Measurements from ENCODE around the gene PPP1R14B. TPM values are rescaled to one million over a fixed set of nuclear protein-coding genes. Genes with fewer than 3 reads are reported as not detected.

PPP1R14B gene
- polyA plus RNA-seq, 3 donors = 11.7 to 40.7 (median 34.2) TPM

GRCh38 chr11:64216879-64217278, 29.9 kb downstream of the PPP1R14B start:
- H3K4me3 Mint-ChIP-seq = no peak overlapping the region
- H3K36me3 ChIP-seq (replicated peaks in 1 of 2; ENCODE audit: control insufficient read depth in 1 of 2, insufficient read depth in 2 of 2, low read length in 2 of 2) = peaks cover 80 to 90% of the 10 kb centered on the region in 2 donors
- H3K4me3 ChIP-seq (replicated peaks in 1 of 3; ENCODE audit: low read depth in 2 of 3, low read length in 3 of 3) = no peak overlapping the region
- no peaks in the 10 kb centered on the region for H3K4me1 ChIP-seq (ENCODE audit: control insufficient read depth in 1 of 2, insufficient read depth in 2 of 2, low read length in 2 of 2)
- H3K4me2 ChIP-seq (replicated peaks; ENCODE audit: extremely low read depth, low read length, poor library complexity, severe bottlenecking) = no peak overlapping the region
- H3K27ac ChIP-seq (ENCODE audit: low read depth in 1 of 2, low read length in 2 of 2) = no peak overlapping the region
- no peaks in the 10 kb centered on the region for H3K27me3 ChIP-seq (ENCODE audit: control insufficient read depth in 2 of 2, insufficient read depth in 2 of 2, low read length in 2 of 2)
- peak overlapping the region in 1 of 7 donors; percentile 32 for H3K27ac Mint-ChIP-seq
- peaks cover 93% of the 10 kb centered on the region for H4K20me1 ChIP-seq (ENCODE audit: insufficient read depth, low read length)
- peaks cover 6% of the 10 kb centered on the region for H3K4me1 Mint-ChIP-seq
- intact Hi-C loops (cut with micrococcal nuclease) = no loop called here
- peaks cover 52% of the 10 kb centered on the region for H3K79me2 ChIP-seq (ENCODE audit: insufficient read depth, low read length)
- WGBS (ENCODE audit: insufficient coverage) = 81% methylated on average over 4 of the region's 6 CpGs
- TF ChIP-seq, protein P1, sequence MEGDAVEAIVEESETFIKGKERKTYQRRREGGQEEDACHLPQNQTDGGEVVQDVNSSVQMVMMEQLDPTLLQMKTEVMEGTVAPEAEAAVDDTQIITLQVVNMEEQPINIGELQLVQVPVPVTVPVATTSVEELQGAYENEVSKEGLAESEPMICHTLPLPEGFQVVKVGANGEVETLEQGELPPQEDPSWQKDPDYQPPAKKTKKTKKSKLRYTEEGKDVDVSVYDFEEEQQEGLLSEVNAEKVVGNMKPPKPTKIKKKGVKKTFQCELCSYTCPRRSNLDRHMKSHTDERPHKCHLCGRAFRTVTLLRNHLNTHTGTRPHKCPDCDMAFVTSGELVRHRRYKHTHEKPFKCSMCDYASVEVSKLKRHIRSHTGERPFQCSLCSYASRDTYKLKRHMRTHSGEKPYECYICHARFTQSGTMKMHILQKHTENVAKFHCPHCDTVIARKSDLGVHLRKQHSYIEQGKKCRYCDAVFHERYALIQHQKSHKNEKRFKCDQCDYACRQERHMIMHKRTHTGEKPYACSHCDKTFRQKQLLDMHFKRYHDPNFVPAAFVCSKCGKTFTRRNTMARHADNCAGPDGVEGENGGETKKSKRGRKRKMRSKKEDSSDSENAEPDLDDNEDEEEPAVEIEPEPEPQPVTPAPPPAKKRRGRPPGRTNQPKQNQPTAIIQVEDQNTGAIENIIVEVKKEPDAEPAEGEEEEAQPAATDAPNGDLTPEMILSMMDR (IDR thresholded peaks at IDR 0.05) = no peak
- no peak overlapping the region for H3K9ac ChIP-seq (ENCODE audit: insufficient read depth, low read length, poor library complexity, severe bottlenecking)
- H3K9me3 Mint-ChIP-seq = peaks cover 0 to 2% (median 0%) of the 10 kb centered on the region in 7 donors
- no peak overlapping the region for H2AFZ ChIP-seq (ENCODE audit: insufficient read depth, low read depth, low read length, poor library complexity, severe bottlenecking)
- H3K9me3 ChIP-seq (replicated peaks in 1 of 2; ENCODE audit: control insufficient read depth in 1 of 2, insufficient read depth in 1 of 2, low read length in 2 of 2) = no peaks in the 10 kb centered on the region
- DNase-seq = no peak
- peaks cover 0 to 2% (median 0%) of the 10 kb centered on the region in 3 donors for H3K27me3 Mint-ChIP-seq (ENCODE audit: low read depth in 3 of 3)
- peaks cover 78 to 94% of the 10 kb centered on the region in 2 donors for H3K36me3 Mint-ChIP-seq

GRCh38 chr11:64211181-64211872, 35.4 kb downstream of the PPP1R14B start:
- peak in 1 of 3 donors; percentile 3 for DNase-seq
- H3K4me3 ChIP-seq (replicated peaks in 1 of 3; ENCODE audit: low read depth in 2 of 3, low read length in 3 of 3) = no peak overlapping the region
- no peak overlapping the region for H3K9ac ChIP-seq (ENCODE audit: insufficient read depth, low read length, poor library complexity, severe bottlenecking)
- 93% methylated on average over 21 of the region's 30 CpGs for WGBS (ENCODE audit: insufficient coverage)
- TF ChIP-seq, protein P1 (IDR thresholded peaks at IDR 0.05) = no peak
- peaks cover 83% of the 10 kb centered on the region for H3K79me2 ChIP-seq (ENCODE audit: insufficient read depth, low read length)
- H3K27ac ChIP-seq (ENCODE audit: low read depth in 1 of 2, low read length in 2 of 2) = peak overlapping the region in 1 of 2 donors; percentile 26
- no peak overlapping the region for H3K4me2 ChIP-seq (replicated peaks; ENCODE audit: extremely low read depth, low read length, poor library complexity, severe bottlenecking)
- H3K36me3 ChIP-seq (replicated peaks in 1 of 2; ENCODE audit: control insufficient read depth in 1 of 2, insufficient read depth in 2 of 2, low read length in 2 of 2) = peaks cover 69 to 74% of the 10 kb centered on the region in 2 donors
- Mint-ChIP-seq H3K4me3 (no peak overlapping the region), H3K36me3 (peaks cover 65 to 74% of the 10 kb centered on the region in 2 donors), H3K27ac (peak overlapping the region in 4 of 7 donors; percentile 57 to 74 (median 71)), H3K27me3 (ENCODE audit: low read depth in 3 of 3) (peaks cover 0 to 2% (median 0%) of the 10 kb centered on the region in 3 donors), H3K9me3 (peaks cover 0 to under 1% (median 0%) of the 10 kb centered on the region in 7 donors), H3K4me1 (peaks cover 28% of the 10 kb centered on the region)
- peaks cover 20 to 29% of the 10 kb centered on the region in 2 donors for H3K4me1 ChIP-seq (ENCODE audit: control insufficient read depth in 1 of 2, insufficient read depth in 2 of 2, low read length in 2 of 2)
- H2AFZ ChIP-seq (ENCODE audit: insufficient read depth, low read depth, low read length, poor library complexity, severe bottlenecking) = no peak overlapping the region
- intact Hi-C loops (cut with micrococcal nuclease) = no loop called here
- H4K20me1 ChIP-seq (ENCODE audit: insufficient read depth, low read length) = peaks cover 91% of the 10 kb centered on the region
- no peaks in the 10 kb centered on the region for H3K27me3 ChIP-seq (ENCODE audit: control insufficient read depth in 2 of 2, insufficient read depth in 2 of 2, low read length in 2 of 2)
- no peaks in the 10 kb centered on the region for H3K9me3 ChIP-seq (replicated peaks in 1 of 2; ENCODE audit: control insufficient read depth in 1 of 2, insufficient read depth in 1 of 2, low read length in 2 of 2)
